SK-N-SH (cell line): ENCODE data around the gene ABHD12. TPM values are rescaled to one million over a fixed set of nuclear protein-coding genes. Genes with fewer than 3 reads are reported as not detected.

ENCODE experiments used
- CTCF ChIA-PET: fragments of 300-600, 350-600 bp; formaldehyde crosslinking; extraction: SDS; loops from one replicate; lab custom pipeline; 2021; lab: Yijun Ruan, JAX
- POLR2A ChIA-PET: fragments of 350-600 bp; sonication (Branson Sonifier 250); formaldehyde crosslinking; extraction: SDS; loops from one replicate; lab custom pipeline; 2020; ENCODE audit warnings: antibody characterized with exemption, inconsistent platforms; lab: Yijun Ruan, JAX
- DNase-seq: peaks from one replicate; pipeline ENCODE4 v3.0.0; 2012
- H2AFZ ChIP-seq: fragments of 200-600 bp; sonication (generic); 2 replicates; pipeline ENCODE4 v1.8.1; 2016; ENCODE audit warnings: antibody characterized with exemption, mild to moderate bottlenecking, low read depth
- H3F3A ChIP-seq: fragments of 200-600 bp; sonication (generic); replicated peaks from 2 replicates; pipeline ENCODE3; 2016; ENCODE audit warnings: antibody characterized with exemption, mild to moderate bottlenecking; ENCODE audit not compliant: insufficient read depth
- H3K27ac ChIP-seq, 2 experiments: fragments of 200-500 bp in 1 of 2; fragments of 200-600 bp in 1 of 2; sonication (Bioruptor generic) in 1 of 2; sonication (generic), shearing (Covaris generic) in 1 of 2; 2 replicates each; pipeline versions ENCODE4 v1.5.1 to v1.6.1; 2014 to 2016; ENCODE audit warnings: low read depth in 2 of 2, inconsistent platforms in 1 of 2, low read length in 1 of 2, mild to moderate bottlenecking in 1 of 2, mixed read lengths in 1 of 2
- H3K27me3 ChIP-seq: fragments of 200-600 bp; sonication (generic), shearing (Covaris generic); 2 replicates; pipeline ENCODE4 v1.6.1; 2016; ENCODE audit warnings: mixed run types; ENCODE audit not compliant: insufficient read depth
- H3K36me3 ChIP-seq, 2 experiments: fragments of 200-500 bp in 1 of 2; fragments of 200-600 bp in 1 of 2; sonication (Bioruptor generic) in 1 of 2; sonication (generic) in 1 of 2; replicated peaks in 1 of 2; 2 replicates each; pipeline versions ENCODE3 to v1.5.1; 2014 to 2016; ENCODE audit warnings: low read length in 1 of 2, mild to moderate bottlenecking in 1 of 2; ENCODE audit not compliant: insufficient read depth in 2 of 2, control insufficient read depth in 1 of 2
- H3K4me1 ChIP-seq, 2 experiments: fragments of 200-500 bp in 1 of 2; fragments of 200-600 bp in 1 of 2; sonication (Bioruptor generic) in 1 of 2; sonication (generic), shearing (Covaris generic) in 1 of 2; 2 replicates each; pipeline versions ENCODE4 v1.5.1 to v1.6.1; 2014 to 2016; ENCODE audit warnings: low read depth in 1 of 2, low read length in 1 of 2, mixed run types in 1 of 2; ENCODE audit not compliant: insufficient read depth in 2 of 2, control insufficient read depth in 1 of 2
- H3K4me2 ChIP-seq: fragments of 200-600 bp; sonication (generic), shearing (Covaris generic); 2 replicates; pipeline ENCODE4 v1.6.1; 2017; ENCODE audit warnings: mixed run types
- H3K4me3 ChIP-seq, 2 experiments: fragments of 200-500 bp in 1 of 2; fragments of 200-600 bp in 1 of 2; sonication (Bioruptor generic) in 1 of 2; sonication (generic), shearing (Covaris generic) in 1 of 2; 2 replicates each; pipeline versions ENCODE4 v1.5.1 to v1.8.1; 2014 to 2016; ENCODE audit warnings: low read depth in 2 of 2, inconsistent platforms in 1 of 2, low read length in 1 of 2, mild to moderate bottlenecking in 1 of 2, mixed read lengths in 1 of 2, moderate library complexity in 1 of 2
- H3K79me2 ChIP-seq: fragments of 200-600 bp; sonication (generic); 2 replicates; pipeline ENCODE4 v1.8.1; 2017; ENCODE audit warnings: mild to moderate bottlenecking; ENCODE audit not compliant: insufficient read depth
- H3K9ac ChIP-seq: fragments of 200-600 bp; sonication (generic); 2 replicates; pipeline ENCODE4 v1.6.1; 2017; ENCODE audit warnings: mixed run types
- H3K9me2 ChIP-seq: fragments of 200-600 bp; sonication (generic); 2 replicates; pipeline ENCODE4 v1.6.1; 2017; ENCODE audit warnings: mixed run types
- H3K9me3 ChIP-seq: fragments of 200-600 bp; sonication (generic); 2 replicates; pipeline ENCODE4 v1.6.1; 2017; ENCODE audit warnings: mixed run types, mild to moderate bottlenecking, moderate library complexity
- H4K20me1 ChIP-seq: fragments of 200-600 bp; sonication (generic); 2 replicates; pipeline ENCODE4 v1.6.1; 2017; ENCODE audit warnings: mild to moderate bottlenecking, mixed run types; ENCODE audit not compliant: insufficient read depth
- ELF1 ChIP-seq: IDR thresholded peaks from 2 replicates; pipeline ENCODE4 v1.4.0; 2012
- FOSL2 ChIP-seq: IDR thresholded peaks from 2 replicates; pipeline ENCODE4 v1.4.0; 2012; ENCODE audit warnings: low read depth, mild to moderate bottlenecking, moderate library complexity, borderline replicate concordance
- GATA2 ChIP-seq: sonication (generic); formaldehyde crosslinking; IDR thresholded peaks from 2 replicates; pipeline ENCODE4 v1.5.0; 2020; ENCODE audit warnings: mild to moderate bottlenecking, missing genetic modification reagents
- NRF1 ChIP-seq: IDR thresholded peaks from 2 replicates; pipeline ENCODE4 v1.6.1; 2012; ENCODE audit warnings: low read depth, mild to moderate bottlenecking, low read length
- POLR2AphosphoS5 ChIP-seq: IDR thresholded peaks from 2 replicates; pipeline ENCODE4 v1.6.1; 2012; ENCODE audit warnings: low read depth, low read length
- REST ChIP-seq: IDR thresholded peaks from 2 replicates; pipeline ENCODE4 v1.6.1; 2012; ENCODE audit warnings: mild to moderate bottlenecking, low read depth, low read length, moderate library complexity
- RFX5 ChIP-seq: IDR thresholded peaks from 2 replicates; pipeline ENCODE4 v1.6.1; 2012; ENCODE audit warnings: mild to moderate bottlenecking, improper control_type of control experiment, low read length
- WGBS: methylation state at CpG from one replicate; pipeline ENCODE4 v1.1.6; 2017; ENCODE audit warnings: low lambda C conversion rate; 5-methylcytosine and 5-hydroxymethylcytosine counted together
- polyA plus RNA-seq, 3 experiments: library from polyadenylated mRNA; depleted of rRNA; stranded (reverse); fragments of >200 nt; gene quantifications; 2 replicates each; pipeline ENCODE4 v1.2.3, GENCODE V29; 2012
- TF ChIP-seq, protein P1 (sequence below): IDR thresholded peaks from 2 replicates; pipeline ENCODE4 v1.4.0; 2012; ENCODE audit warnings: low read depth, borderline replicate concordance
- TF ChIP-seq, protein P2 (sequence below): fragments of 200-600 bp; sonication (generic); IDR thresholded peaks from 2 replicates; pipeline ENCODE4 v1.6.1; 2017; ENCODE audit warnings: antibody characterized with exemption, mild to moderate bottlenecking, moderate library complexity
- TF ChIP-seq, protein P3 (sequence below): IDR thresholded peaks from 2 replicates; pipeline ENCODE4 v1.4.0; 2012; ENCODE audit warnings: low read depth
- TF ChIP-seq, protein P4 (sequence below): fragments of 150-350 bp; IDR thresholded peaks from 2 replicates; pipeline ENCODE4 v1.6.1; 2017; ENCODE audit warnings: antibody characterized with exemption, low read length, low read depth, borderline replicate concordance

The ABHD12 gene
- polyA plus RNA-seq, 1 of the 3 experiments (the other 2 are of a cell fraction), result 33.5 TPM

DNA sequence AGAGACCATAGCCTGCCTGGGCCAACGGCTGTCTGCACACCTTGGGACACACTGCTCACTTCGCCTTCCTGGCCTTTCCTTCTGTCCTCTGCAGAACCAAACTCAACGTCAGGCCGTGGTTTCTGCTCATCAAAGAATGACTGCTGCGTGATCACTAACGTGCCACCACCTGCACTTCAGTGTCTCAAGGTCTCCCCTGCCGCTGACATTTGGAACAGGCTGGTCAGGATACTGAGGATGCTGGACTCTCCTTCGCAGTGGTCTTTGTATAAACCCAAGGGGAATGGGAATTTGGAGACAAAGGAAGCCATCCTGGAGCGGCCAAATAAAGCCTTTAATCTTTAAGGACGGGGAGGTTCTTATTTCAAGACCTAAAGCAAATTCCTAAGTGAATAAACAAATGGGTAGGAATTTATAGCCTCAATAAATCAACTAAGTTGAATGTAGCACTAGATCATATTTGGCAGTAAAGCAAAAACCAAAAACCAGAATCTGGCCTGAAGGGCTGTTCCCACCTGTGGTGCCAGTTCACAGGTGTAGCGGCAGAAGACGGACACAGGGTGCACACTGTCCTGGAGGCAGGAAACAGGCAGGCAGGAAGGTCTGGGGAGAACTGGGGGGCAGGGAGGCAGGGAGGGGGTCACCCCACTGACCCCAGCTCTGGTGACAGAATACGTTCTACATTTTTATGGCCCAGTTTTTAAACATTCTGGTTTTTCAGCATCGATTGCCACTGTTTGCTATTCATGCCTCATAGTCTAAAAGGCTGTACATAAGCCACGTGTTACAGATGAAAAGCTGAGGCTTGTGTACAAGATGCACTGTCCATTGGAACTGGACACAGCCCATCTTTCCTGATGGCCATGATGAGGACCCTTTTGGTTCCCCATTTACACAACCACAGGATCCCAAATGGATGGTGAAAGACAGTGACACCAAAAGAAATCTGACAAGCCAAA, 36.6 kb downstream of the ABHD12 start:
- no peaks in the 10 kb centered on the region for H3K9me2 ChIP-seq
- H3K9ac ChIP-seq, result no peak overlapping the region
- no peaks in the 10 kb centered on the region for H3K27me3 ChIP-seq
- H2AFZ ChIP-seq, result no peak overlapping the region
- DNase-seq, result no peak
- 88% methylated on average over 15 of the region's 15 CpGs for WGBS
- POLR2A ChIA-PET, result no interaction called here
- H3K4me3 ChIP-seq, result no peak overlapping the region
- TF ChIP-seq, protein P1, sequence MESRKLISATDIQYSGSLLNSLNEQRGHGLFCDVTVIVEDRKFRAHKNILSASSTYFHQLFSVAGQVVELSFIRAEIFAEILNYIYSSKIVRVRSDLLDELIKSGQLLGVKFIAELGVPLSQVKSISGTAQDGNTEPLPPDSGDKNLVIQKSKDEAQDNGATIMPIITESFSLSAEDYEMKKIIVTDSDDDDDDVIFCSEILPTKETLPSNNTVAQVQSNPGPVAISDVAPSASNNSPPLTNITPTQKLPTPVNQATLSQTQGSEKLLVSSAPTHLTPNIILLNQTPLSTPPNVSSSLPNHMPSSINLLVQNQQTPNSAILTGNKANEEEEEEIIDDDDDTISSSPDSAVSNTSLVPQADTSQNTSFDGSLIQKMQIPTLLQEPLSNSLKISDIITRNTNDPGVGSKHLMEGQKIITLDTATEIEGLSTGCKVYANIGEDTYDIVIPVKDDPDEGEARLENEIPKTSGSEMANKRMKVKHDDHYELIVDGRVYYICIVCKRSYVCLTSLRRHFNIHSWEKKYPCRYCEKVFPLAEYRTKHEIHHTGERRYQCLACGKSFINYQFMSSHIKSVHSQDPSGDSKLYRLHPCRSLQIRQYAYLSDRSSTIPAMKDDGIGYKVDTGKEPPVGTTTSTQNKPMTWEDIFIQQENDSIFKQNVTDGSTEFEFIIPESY, result no peak
- no peak for TF ChIP-seq RFX5
- TF ChIP-seq, protein P2, sequence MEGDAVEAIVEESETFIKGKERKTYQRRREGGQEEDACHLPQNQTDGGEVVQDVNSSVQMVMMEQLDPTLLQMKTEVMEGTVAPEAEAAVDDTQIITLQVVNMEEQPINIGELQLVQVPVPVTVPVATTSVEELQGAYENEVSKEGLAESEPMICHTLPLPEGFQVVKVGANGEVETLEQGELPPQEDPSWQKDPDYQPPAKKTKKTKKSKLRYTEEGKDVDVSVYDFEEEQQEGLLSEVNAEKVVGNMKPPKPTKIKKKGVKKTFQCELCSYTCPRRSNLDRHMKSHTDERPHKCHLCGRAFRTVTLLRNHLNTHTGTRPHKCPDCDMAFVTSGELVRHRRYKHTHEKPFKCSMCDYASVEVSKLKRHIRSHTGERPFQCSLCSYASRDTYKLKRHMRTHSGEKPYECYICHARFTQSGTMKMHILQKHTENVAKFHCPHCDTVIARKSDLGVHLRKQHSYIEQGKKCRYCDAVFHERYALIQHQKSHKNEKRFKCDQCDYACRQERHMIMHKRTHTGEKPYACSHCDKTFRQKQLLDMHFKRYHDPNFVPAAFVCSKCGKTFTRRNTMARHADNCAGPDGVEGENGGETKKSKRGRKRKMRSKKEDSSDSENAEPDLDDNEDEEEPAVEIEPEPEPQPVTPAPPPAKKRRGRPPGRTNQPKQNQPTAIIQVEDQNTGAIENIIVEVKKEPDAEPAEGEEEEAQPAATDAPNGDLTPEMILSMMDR, result no peak
- TF ChIP-seq GATA2 (CRISPR knock-in tag), result no peak
- no peak for TF ChIP-seq FOSL2
- TF ChIP-seq REST, result no peak
- TF ChIP-seq, protein P3, sequence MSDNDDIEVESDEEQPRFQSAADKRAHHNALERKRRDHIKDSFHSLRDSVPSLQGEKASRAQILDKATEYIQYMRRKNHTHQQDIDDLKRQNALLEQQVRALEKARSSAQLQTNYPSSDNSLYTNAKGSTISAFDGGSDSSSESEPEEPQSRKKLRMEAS, result no peak
- TF ChIP-seq POLR2AphosphoS5, result no peak
- TF ChIP-seq, protein P4, sequence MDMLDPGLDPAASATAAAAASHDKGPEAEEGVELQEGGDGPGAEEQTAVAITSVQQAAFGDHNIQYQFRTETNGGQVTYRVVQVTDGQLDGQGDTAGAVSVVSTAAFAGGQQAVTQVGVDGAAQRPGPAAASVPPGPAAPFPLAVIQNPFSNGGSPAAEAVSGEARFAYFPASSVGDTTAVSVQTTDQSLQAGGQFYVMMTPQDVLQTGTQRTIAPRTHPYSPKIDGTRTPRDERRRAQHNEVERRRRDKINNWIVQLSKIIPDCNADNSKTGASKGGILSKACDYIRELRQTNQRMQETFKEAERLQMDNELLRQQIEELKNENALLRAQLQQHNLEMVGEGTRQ, result no peak
- no peak for TF ChIP-seq ELF1
- TF ChIP-seq NRF1, result no peak
- TF ChIP-seq, all 33 proteins: peak for 0
- H3F3A ChIP-seq, result peaks cover 6% of the 10 kb centered on the region
- H4K20me1 ChIP-seq, result no peaks in the 10 kb centered on the region
- peaks cover 0 to 15% of the 10 kb centered on the region in 2 experiments; a peak in 1 of 4 replicates for H3K4me1 ChIP-seq
- peaks cover 43% of the 10 kb centered on the region for H3K79me2 ChIP-seq
- no peaks in the 10 kb centered on the region for H3K9me3 ChIP-seq
- H3K27ac ChIP-seq, result no peak overlapping the region
- no peak overlapping the region for H3K4me2 ChIP-seq
- CTCF ChIA-PET, result interaction anchor here (0.9 to 1.7 kb wide), 4 partner anchors 11 to 60 kb away, joined by 3 to 5 read pairs (median 4); no protein-coding TSS in a partner anchor
- H3K36me3 ChIP-seq, result no peaks in the 10 kb centered on the region
